AG09319 (cell line): ENCODE results near the gene DNAH12.

ENCODE experiments used
- DNase-seq: peaks from one replicate; pipeline ENCODE4 v3.0.0-alpha.2; 2010; ENCODE audit warnings: low read depth; ENCODE audit errors: extremely low read depth
- CTCF ChIP-seq: IDR thresholded peaks from 2 replicates; pipeline ENCODE4 v1.5.1; 2011; ENCODE audit warnings: low read depth, mild to moderate bottlenecking, inconsistent platforms, low read length, moderate library complexity

The DNAH12 gene

GRCh38 chr3:57397175-57398026, 146.7 kb downstream of the DNAH12 start:
- peak; percentile 22 for DNase-seq
- TF ChIP-seq CTCF = no peak; the same call in none of the 2 replicates

GRCh38 chr3:57393977-57394376, 150.2 kb downstream of the DNAH12 start:
- no peak for DNase-seq
- TF ChIP-seq CTCF = no peak

GRCh38 chr3:57391767-57392166, 152.4 kb downstream of the DNAH12 start:
- DNase-seq = no peak
- TF ChIP-seq CTCF = no peak

- DNase-seq = no peak
- TF ChIP-seq CTCF = no peak
Observed at GRCh38 chr3:57389271-57389670, 154.9 kb downstream of the DNAH12 start.

- no peak for DNase-seq
- TF ChIP-seq CTCF = no peak
Observed at GRCh38 chr3:57386307-57386706, 157.8 kb downstream of the DNAH12 start.

GRCh38 chr3:57385498-57385897, 158.6 kb downstream of the DNAH12 start:
- DNase-seq = no peak
- no peak for TF ChIP-seq CTCF

- DNase-seq = no peak
- no peak for TF ChIP-seq CTCF
Observed at GRCh38 chr3:57383838-57384237, 160.3 kb downstream of the DNAH12 start.
